PC-3 (cell line): ENCODE results near the gene PTPN14.

ENCODE experiments used
- EZH2 ChIP-seq: fragments of 300-600 bp; sonication (generic); IDR thresholded peaks from one replicate; pipeline ENCODE4 v1.6.1; 2017; ENCODE audit warnings: antibody characterized with exemption, mild to moderate bottlenecking, low read length; ENCODE audit not compliant: unreplicated experiment
- EZH2phosphoT487 ChIP-seq: fragments of 300-600 bp; sonication (generic); IDR thresholded peaks from 2 replicates; pipeline ENCODE4 v1.6.1; 2018; ENCODE audit warnings: mild to moderate bottlenecking, antibody characterized with exemption, low read length, borderline replicate concordance
- TF ChIP-seq, protein P1 (sequence below): fragments of 300-600 bp; sonication (generic); conservative IDR thresholded peaks from 2 replicates; pipeline ENCODE4 v1.5.1; 2017; ENCODE audit warnings: antibody characterized with exemption, low read depth, mild to moderate bottlenecking, low read length

GRCh38 chr1:214537872-214538473, 13.4 kb downstream of the PTPN14 start:
- TF ChIP-seq EZH2: no peak
- TF ChIP-seq, protein P1, sequence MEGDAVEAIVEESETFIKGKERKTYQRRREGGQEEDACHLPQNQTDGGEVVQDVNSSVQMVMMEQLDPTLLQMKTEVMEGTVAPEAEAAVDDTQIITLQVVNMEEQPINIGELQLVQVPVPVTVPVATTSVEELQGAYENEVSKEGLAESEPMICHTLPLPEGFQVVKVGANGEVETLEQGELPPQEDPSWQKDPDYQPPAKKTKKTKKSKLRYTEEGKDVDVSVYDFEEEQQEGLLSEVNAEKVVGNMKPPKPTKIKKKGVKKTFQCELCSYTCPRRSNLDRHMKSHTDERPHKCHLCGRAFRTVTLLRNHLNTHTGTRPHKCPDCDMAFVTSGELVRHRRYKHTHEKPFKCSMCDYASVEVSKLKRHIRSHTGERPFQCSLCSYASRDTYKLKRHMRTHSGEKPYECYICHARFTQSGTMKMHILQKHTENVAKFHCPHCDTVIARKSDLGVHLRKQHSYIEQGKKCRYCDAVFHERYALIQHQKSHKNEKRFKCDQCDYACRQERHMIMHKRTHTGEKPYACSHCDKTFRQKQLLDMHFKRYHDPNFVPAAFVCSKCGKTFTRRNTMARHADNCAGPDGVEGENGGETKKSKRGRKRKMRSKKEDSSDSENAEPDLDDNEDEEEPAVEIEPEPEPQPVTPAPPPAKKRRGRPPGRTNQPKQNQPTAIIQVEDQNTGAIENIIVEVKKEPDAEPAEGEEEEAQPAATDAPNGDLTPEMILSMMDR: no peak
- no peak for TF ChIP-seq EZH2phosphoT487
